KMS-11 (cell line): ENCODE measurements around the gene VAV2.

Experiments used
- H2AFZ ChIP-seq: fragments of 200-600 bp; sonication (generic); 2 replicates; pipeline ENCODE4 v1.6.1; 2016; ENCODE audit warnings: antibody characterized with exemption, mixed run types, low read depth
- H3K27ac ChIP-seq: fragments of 200-600 bp; sonication (generic); 2 replicates; pipeline ENCODE4 v1.6.1; 2016; ENCODE audit warnings: mild to moderate bottlenecking, mixed run types
- H3K27me3 ChIP-seq: fragments of 200-600 bp; sonication (generic); 2 replicates; pipeline ENCODE4 v1.6.1; 2017; ENCODE audit warnings: mild to moderate bottlenecking, low read depth, mixed run types, moderate library complexity; ENCODE audit not compliant: insufficient read depth
- H3K36me3 ChIP-seq: fragments of 200-600 bp; sonication (generic); 2 replicates; pipeline ENCODE4 v1.6.1; 2017; ENCODE audit warnings: mild to moderate bottlenecking, mixed run types; ENCODE audit not compliant: insufficient read depth
- H3K4me1 ChIP-seq: fragments of 200-600 bp; sonication (generic); 2 replicates; pipeline ENCODE4 v1.6.1; 2016; ENCODE audit warnings: mild to moderate bottlenecking, low read depth, mixed run types; ENCODE audit not compliant: poor library complexity, severe bottlenecking
- H3K4me2 ChIP-seq: fragments of 200-600 bp; sonication (generic); 2 replicates; pipeline ENCODE4 v1.7.0; 2016; ENCODE audit warnings: mild to moderate bottlenecking, mixed run types
- H3K4me3 ChIP-seq: fragments of 200-600 bp; sonication (generic); IDR thresholded peaks from 2 replicates; pipeline ENCODE4 v1.6.1; 2017; ENCODE audit warnings: low read depth, low read length, mixed read lengths; ENCODE audit not compliant: insufficient read depth
- H3K79me2 ChIP-seq: fragments of 200-600 bp; sonication (generic); 2 replicates; pipeline ENCODE4 v1.6.1; 2016; ENCODE audit warnings: low read depth, mixed run types; ENCODE audit not compliant: insufficient read depth
- H3K9ac ChIP-seq: fragments of 200-600 bp; sonication (generic); 2 replicates; pipeline ENCODE4 v1.6.1; 2016; ENCODE audit warnings: mild to moderate bottlenecking, mixed run types
- H4K20me1 ChIP-seq: fragments of 200-600 bp; sonication (generic); 2 replicates; pipeline ENCODE4 v1.6.1; 2016; ENCODE audit warnings: mild to moderate bottlenecking, mixed run types; ENCODE audit not compliant: insufficient read depth
- TF ChIP-seq, protein P1 (sequence below): fragments of 200-600 bp; sonication (generic); conservative IDR thresholded peaks from 2 replicates; pipeline ENCODE4 v1.6.1; 2017; ENCODE audit warnings: low read depth, mild to moderate bottlenecking, antibody characterized with exemption, low read length, moderate library complexity, mixed read lengths

Gene VAV2

DNA sequence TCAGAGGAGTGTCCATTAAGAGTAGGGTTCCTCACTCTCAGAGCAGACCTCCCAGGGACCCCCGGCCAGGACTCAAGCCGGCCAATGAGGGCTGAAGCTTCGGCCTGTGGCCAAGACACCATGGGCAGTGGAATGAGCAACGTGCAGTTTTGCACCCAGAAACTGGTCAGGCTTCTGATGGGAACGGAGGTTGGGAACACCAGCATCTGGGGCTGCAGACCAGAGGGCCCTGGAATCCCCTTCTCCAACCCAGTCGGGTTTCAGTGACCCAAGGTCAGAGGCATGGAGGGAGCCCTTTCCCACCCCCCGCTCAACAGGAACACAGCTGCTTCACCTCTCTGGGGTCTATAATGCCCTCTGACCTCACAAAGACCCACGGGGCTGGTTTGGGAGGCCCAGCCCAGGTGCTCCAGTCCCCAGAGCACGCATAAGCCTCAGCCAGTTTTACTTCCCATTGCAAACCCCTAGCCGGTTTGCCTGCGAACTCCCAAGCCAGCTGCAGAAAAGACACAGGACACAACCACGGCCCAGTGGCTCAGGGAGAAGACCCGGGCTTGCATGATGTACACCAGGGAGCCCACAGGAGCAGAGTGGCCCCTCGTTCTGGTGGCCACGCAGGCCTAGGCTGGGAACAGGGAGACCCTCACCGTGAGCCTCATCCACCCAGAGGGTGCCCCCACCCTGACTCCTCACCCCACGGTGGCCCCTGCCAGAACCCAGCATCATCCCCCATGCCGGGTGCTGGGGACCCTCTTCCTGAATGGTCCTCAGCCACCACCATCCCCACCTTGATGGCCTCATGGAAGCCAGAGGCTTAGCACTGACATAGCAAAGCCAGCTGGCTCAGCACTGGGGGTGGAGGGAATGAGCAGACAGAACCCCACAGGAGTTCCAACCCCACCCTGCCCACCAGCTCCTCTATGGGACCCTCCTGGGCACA is 30.6 kb downstream of the VAV2 start:
- H3K4me3 ChIP-seq, result no peak overlapping the region
- H3K4me2 ChIP-seq, result no peak overlapping the region
- no peak overlapping the region for H2AFZ ChIP-seq
- H3K27me3 ChIP-seq, result no peaks in the 10 kb centered on the region
- H3K9ac ChIP-seq, result no peak overlapping the region
- no peaks in the 10 kb centered on the region for H3K4me1 ChIP-seq
- H3K36me3 ChIP-seq, result no peaks in the 10 kb centered on the region
- no peaks in the 10 kb centered on the region for H4K20me1 ChIP-seq
- TF ChIP-seq, protein P1, sequence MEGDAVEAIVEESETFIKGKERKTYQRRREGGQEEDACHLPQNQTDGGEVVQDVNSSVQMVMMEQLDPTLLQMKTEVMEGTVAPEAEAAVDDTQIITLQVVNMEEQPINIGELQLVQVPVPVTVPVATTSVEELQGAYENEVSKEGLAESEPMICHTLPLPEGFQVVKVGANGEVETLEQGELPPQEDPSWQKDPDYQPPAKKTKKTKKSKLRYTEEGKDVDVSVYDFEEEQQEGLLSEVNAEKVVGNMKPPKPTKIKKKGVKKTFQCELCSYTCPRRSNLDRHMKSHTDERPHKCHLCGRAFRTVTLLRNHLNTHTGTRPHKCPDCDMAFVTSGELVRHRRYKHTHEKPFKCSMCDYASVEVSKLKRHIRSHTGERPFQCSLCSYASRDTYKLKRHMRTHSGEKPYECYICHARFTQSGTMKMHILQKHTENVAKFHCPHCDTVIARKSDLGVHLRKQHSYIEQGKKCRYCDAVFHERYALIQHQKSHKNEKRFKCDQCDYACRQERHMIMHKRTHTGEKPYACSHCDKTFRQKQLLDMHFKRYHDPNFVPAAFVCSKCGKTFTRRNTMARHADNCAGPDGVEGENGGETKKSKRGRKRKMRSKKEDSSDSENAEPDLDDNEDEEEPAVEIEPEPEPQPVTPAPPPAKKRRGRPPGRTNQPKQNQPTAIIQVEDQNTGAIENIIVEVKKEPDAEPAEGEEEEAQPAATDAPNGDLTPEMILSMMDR, result no peak
- no peak overlapping the region for H3K27ac ChIP-seq
- H3K79me2 ChIP-seq, result no peaks in the 10 kb centered on the region

DNA sequence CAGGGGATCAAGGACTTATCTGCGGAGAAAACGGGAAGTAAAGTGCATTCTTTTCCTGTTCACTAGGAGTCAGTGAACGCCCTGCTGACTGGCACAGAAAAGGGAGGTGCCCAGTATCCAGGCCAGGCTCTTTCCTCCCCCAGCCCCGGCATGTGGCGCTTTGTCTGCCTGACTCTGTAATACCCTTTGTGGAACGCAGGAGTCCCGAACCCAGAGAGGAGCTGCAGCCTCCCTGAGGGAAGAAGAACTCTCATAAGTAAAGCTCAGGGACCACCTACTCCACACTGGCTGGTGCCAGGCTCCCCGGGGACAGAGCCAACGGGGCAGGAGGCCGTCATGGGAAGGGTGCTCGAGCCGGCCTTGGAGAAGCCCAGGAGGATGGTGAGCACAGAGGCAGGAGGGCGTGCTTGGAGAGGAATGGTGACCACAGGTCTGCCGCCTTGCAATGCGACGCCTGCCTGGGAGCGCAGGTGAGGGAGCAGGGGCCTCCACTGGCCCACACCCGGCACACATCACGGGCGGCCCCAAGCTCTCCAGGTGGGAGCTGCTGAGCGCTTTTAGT is 31.5 kb downstream of the VAV2 start:
- no peak overlapping the region for H3K4me3 ChIP-seq
- H3K4me1 ChIP-seq, result no peaks in the 10 kb centered on the region
- H3K27ac ChIP-seq, result no peak overlapping the region
- no peak overlapping the region for H3K9ac ChIP-seq
- no peaks in the 10 kb centered on the region for H3K79me2 ChIP-seq
- TF ChIP-seq, protein P1, result no peak
- H2AFZ ChIP-seq, result no peak overlapping the region
- H3K4me2 ChIP-seq, result no peak overlapping the region
- H3K36me3 ChIP-seq, result no peaks in the 10 kb centered on the region
- no peaks in the 10 kb centered on the region for H3K27me3 ChIP-seq
- H4K20me1 ChIP-seq, result no peaks in the 10 kb centered on the region

DNA sequence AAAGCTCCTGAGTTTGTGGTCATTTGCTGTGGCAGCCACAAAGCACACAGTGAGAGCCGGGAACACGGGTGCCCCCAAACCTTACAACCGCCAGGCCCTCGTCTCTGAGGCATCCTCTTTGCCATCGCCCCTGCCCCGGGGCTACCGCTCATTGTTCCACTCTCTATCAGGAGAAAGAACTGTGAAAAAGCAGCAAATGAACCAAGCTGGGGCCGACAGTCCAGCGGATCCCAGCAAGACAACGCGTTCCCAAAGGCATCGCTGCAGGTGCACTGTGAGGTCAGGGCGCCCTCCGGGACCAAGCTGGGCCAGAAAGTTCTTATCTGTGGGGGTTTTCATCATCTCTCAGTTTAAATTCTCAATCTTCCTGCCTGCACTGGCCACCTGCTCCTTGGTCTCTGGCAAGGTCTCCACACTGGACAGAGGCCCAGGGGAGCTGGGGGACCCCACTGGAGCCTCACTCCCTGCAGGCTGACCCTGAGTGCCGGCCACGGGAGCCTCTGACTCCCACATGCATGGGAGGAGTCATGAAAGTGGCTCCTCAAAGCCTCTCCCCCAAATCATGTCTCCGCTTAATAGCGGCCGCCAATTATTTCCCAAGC is 32.1 kb downstream of the VAV2 start:
- Histone ChIP-seq H3K4me3 (no peak overlapping the region), H3K9ac (no peak overlapping the region), H4K20me1 (no peaks in the 10 kb centered on the region), H3K4me2 (no peak overlapping the region), H2AFZ (no peak overlapping the region), H3K27ac (no peak overlapping the region), H3K4me1 (no peaks in the 10 kb centered on the region), H3K79me2 (no peaks in the 10 kb centered on the region), H3K36me3 (no peaks in the 10 kb centered on the region), H3K27me3 (no peaks in the 10 kb centered on the region)
- TF ChIP-seq, protein P1, result no peak

DNA sequence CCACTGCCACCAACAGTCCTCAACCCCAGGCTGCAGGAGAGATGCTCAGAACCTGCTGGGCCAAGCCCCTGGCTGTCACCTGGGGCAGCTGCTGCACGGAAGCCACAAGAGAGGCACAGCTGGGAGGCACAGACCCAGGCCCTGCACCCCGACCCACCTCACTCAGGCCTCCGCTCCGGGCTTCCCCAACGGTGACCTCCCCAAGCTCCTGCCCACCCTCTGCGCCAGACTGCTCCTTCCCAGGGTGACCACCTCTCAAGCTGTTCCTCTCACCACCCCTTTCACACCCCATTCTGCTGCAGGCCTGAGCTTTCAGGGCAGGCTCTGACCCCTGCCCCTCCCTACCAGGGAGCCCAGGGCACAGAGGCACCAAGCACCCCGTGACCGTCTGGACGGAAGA is 33.0 kb downstream of the VAV2 start:
- Histone ChIP-seq H3K4me2 (no peak overlapping the region), H3K79me2 (no peaks in the 10 kb centered on the region), H3K27me3 (no peaks in the 10 kb centered on the region), H2AFZ (no peak overlapping the region), H3K4me3 (no peak overlapping the region), H3K4me1 (no peaks in the 10 kb centered on the region), H4K20me1 (no peaks in the 10 kb centered on the region), H3K9ac (no peak overlapping the region), H3K36me3 (no peaks in the 10 kb centered on the region), H3K27ac (no peak overlapping the region)
- TF ChIP-seq, protein P1, result no peak
